ENCODE data around the gene ANXA4. TPM values are rescaled to one million over a fixed set of nuclear protein-coding genes. Genes with fewer than 3 reads are reported as not detected.
A peak's percentile ranks its signal among the peaks of the same experiment; 100 is the strongest.

ANXA4 gene
- total RNA-seq, 1 donor from 2014 or later, result 52.9 TPM

- intact Hi-C loops (cut with micrococcal nuclease), result no loop called here
- no peak overlapping the region for H3K27ac Mint-ChIP-seq
- H3K4me1 Mint-ChIP-seq (ENCODE audit: low read depth), result peaks cover 49% of the 10 kb centered on the region
- DNase-seq (ENCODE audit: low spot score), result no peak
- no peak overlapping the region for H3K4me3 Mint-ChIP-seq (ENCODE audit: low read depth)
- peaks cover 65% of the 10 kb centered on the region for H3K36me3 Mint-ChIP-seq (ENCODE audit: low read depth)
- H3K9me3 Mint-ChIP-seq, result no peaks in the 10 kb centered on the region
- no peaks in the 10 kb centered on the region for H3K27me3 Mint-ChIP-seq (ENCODE audit: low read depth)
These were observed 93.7 kb downstream of the ANXA4 start for GRCh38 chr2:69835666-69836065.

- Mint-ChIP-seq H3K36me3 (ENCODE audit: low read depth) (peaks cover 64% of the 10 kb centered on the region), H3K9me3 (no peaks in the 10 kb centered on the region), H3K4me3 (ENCODE audit: low read depth) (no peak overlapping the region), H3K4me1 (ENCODE audit: low read depth) (peaks cover 49% of the 10 kb centered on the region), H3K27me3 (ENCODE audit: low read depth) (no peaks in the 10 kb centered on the region), H3K27ac (no peak overlapping the region)
- DNase-seq (ENCODE audit: low spot score), result no peak
- intact Hi-C loops (cut with micrococcal nuclease), result no loop called here
These were observed 94.4 kb downstream of the ANXA4 start for GRCh38 chr2:69836316-69836715.

DNA sequence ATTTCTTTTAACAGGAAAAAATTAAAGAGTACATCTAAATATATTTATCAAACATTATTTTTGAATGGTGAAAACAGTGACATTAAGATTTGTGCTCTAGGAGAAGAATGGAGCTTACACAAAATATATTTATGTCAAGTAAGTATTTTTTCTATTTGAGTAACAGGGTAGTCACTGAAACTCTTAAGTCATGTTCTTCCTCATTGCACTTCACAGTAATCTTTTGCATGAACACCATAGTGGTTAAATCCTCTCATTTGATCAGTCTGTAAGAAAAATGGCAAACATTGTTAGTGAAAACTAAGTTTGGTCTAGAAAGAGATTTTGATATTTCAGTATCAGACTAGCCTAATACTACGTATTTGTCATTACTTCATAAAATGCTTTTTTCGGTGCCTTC lies 95.6 kb downstream of the ANXA4 start:
- intact Hi-C loops (cut with micrococcal nuclease), result no loop called here
- DNase-seq (ENCODE audit: low spot score), result no peak
- no peaks in the 10 kb centered on the region for H3K9me3 Mint-ChIP-seq
- H3K4me1 Mint-ChIP-seq (ENCODE audit: low read depth), result peaks cover 41% of the 10 kb centered on the region
- H3K27ac Mint-ChIP-seq, result no peak overlapping the region
- peaks cover 62% of the 10 kb centered on the region for H3K36me3 Mint-ChIP-seq (ENCODE audit: low read depth)
- no peak overlapping the region for H3K4me3 Mint-ChIP-seq (ENCODE audit: low read depth)
- H3K27me3 Mint-ChIP-seq (ENCODE audit: low read depth), result no peaks in the 10 kb centered on the region

- Mint-ChIP-seq H3K27ac (no peak overlapping the region), H3K9me3 (no peaks in the 10 kb centered on the region), H3K27me3 (ENCODE audit: low read depth) (no peaks in the 10 kb centered on the region), H3K36me3 (ENCODE audit: low read depth) (peaks cover 59% of the 10 kb centered on the region), H3K4me1 (ENCODE audit: low read depth) (peaks cover 9% of the 10 kb centered on the region), H3K4me3 (ENCODE audit: low read depth) (no peak overlapping the region)
- DNase-seq (ENCODE audit: low spot score), result no peak
- intact Hi-C loops (cut with micrococcal nuclease), result no loop called here
These were observed 102.1 kb downstream of the ANXA4 start for GRCh38 chr2:69843993-69844392.

GRCh38 chr2:69844560-69844959 lies 102.6 kb downstream of the ANXA4 start:
- Mint-ChIP-seq H3K9me3 (no peaks in the 10 kb centered on the region), H3K4me1 (ENCODE audit: low read depth) (peaks cover 9% of the 10 kb centered on the region), H3K36me3 (ENCODE audit: low read depth) (peaks cover 56% of the 10 kb centered on the region), H3K27ac (no peak overlapping the region), H3K27me3 (ENCODE audit: low read depth) (no peaks in the 10 kb centered on the region), H3K4me3 (ENCODE audit: low read depth) (no peak overlapping the region)
- DNase-seq (ENCODE audit: low spot score), result no peak
- intact Hi-C loops (cut with micrococcal nuclease), result no loop called here

- no peak for DNase-seq (ENCODE audit: low spot score)
- H3K27ac Mint-ChIP-seq, result peak overlapping the region; percentile 54
- peaks cover 48% of the 10 kb centered on the region for H3K36me3 Mint-ChIP-seq (ENCODE audit: low read depth)
- peaks cover 9% of the 10 kb centered on the region for H3K4me1 Mint-ChIP-seq (ENCODE audit: low read depth)
- intact Hi-C loops (cut with micrococcal nuclease), result no loop called here
- no peaks in the 10 kb centered on the region for H3K9me3 Mint-ChIP-seq
- no peak overlapping the region for H3K4me3 Mint-ChIP-seq (ENCODE audit: low read depth)
- H3K27me3 Mint-ChIP-seq (ENCODE audit: low read depth), result no peaks in the 10 kb centered on the region
These were observed 104.5 kb downstream of the ANXA4 start for GRCh38 chr2:69846182-69847067.

GRCh38 chr2:69847068-69847828 lies 105.3 kb downstream of the ANXA4 start:
- no peaks in the 10 kb centered on the region for H3K9me3 Mint-ChIP-seq
- H3K36me3 Mint-ChIP-seq (ENCODE audit: low read depth), result peaks cover 46% of the 10 kb centered on the region
- no peaks in the 10 kb centered on the region for H3K27me3 Mint-ChIP-seq (ENCODE audit: low read depth)
- H3K4me3 Mint-ChIP-seq (ENCODE audit: low read depth), result no peak overlapping the region
- peaks cover 9% of the 10 kb centered on the region for H3K4me1 Mint-ChIP-seq (ENCODE audit: low read depth)
- no peak for DNase-seq (ENCODE audit: low spot score)
- intact Hi-C loops (cut with micrococcal nuclease), result no loop called here
- H3K27ac Mint-ChIP-seq, result peak overlapping the region; percentile 54

- no peak for DNase-seq (ENCODE audit: low spot score)
- intact Hi-C loops (cut with micrococcal nuclease), result no loop called here
- peaks cover 49% of the 10 kb centered on the region for H3K36me3 Mint-ChIP-seq (ENCODE audit: low read depth)
- H3K27ac Mint-ChIP-seq, result no peak overlapping the region
- H3K27me3 Mint-ChIP-seq (ENCODE audit: low read depth), result no peaks in the 10 kb centered on the region
- no peak overlapping the region for H3K4me3 Mint-ChIP-seq (ENCODE audit: low read depth)
- H3K4me1 Mint-ChIP-seq (ENCODE audit: low read depth), result peaks cover 9% of the 10 kb centered on the region
- H3K9me3 Mint-ChIP-seq, result no peaks in the 10 kb centered on the region
These were observed 106.4 kb downstream of the ANXA4 start for GRCh38 chr2:69848186-69848790.

DNA sequence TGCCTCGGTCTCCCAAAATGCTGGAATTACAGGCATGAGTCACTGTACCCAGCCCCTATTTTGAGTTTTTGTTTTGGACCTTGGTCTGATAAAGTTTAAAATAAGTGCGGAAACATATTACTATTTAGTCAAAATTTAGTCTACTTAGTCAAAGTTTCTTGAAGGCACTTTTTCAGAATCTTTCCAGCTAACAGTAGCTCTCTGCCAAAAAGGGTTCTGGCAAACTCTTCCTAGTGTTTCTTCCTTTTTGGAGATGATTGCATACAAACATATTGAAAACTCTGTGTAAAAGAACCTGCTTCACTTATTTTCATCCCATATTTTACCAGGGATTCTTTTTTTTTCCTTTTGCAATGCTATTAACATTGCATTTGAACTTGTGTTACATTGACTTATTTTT lies 116.3 kb downstream of the ANXA4 start:
- H3K27me3 Mint-ChIP-seq (ENCODE audit: low read depth), result no peaks in the 10 kb centered on the region
- no peak for DNase-seq (ENCODE audit: low spot score)
- H3K9me3 Mint-ChIP-seq, result no peaks in the 10 kb centered on the region
- H3K4me1 Mint-ChIP-seq (ENCODE audit: low read depth), result no peaks in the 10 kb centered on the region
- no peak overlapping the region for H3K27ac Mint-ChIP-seq
- intact Hi-C loops (cut with micrococcal nuclease), result no loop called here
- peaks cover 26% of the 10 kb centered on the region for H3K36me3 Mint-ChIP-seq (ENCODE audit: low read depth)
- H3K4me3 Mint-ChIP-seq (ENCODE audit: low read depth), result no peak overlapping the region

DNA sequence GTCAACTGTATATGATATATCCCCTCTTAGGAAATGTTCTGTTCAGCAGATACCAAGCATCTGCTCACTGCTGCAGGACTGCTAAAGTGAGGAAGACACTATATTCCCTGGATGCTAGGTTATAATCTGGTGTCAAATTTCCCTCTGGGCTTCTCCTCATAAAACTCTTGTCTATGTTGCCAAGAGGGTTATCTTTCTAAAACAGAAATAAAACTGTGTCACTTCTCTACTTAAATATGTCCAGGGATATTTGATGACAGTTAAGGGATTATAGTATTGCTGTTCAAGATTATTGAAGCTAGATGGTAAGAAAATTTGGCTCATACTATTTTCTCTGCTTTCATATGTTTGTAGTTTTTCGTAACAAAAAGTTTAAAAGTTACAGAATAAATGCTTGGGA lies 121.4 kb downstream of the ANXA4 start:
- DNase-seq (ENCODE audit: low spot score), result no peak
- intact Hi-C loops (cut with micrococcal nuclease), result no loop called here
- Mint-ChIP-seq H3K36me3 (ENCODE audit: low read depth) (peaks cover 43% of the 10 kb centered on the region), H3K27me3 (ENCODE audit: low read depth) (no peaks in the 10 kb centered on the region), H3K4me3 (ENCODE audit: low read depth) (no peak overlapping the region), H3K4me1 (ENCODE audit: low read depth) (no peaks in the 10 kb centered on the region), H3K9me3 (no peaks in the 10 kb centered on the region), H3K27ac (no peak overlapping the region)

Other genes with a start within 250 kb of the ANXA4 start
- 108 TPM in 2 replicates for gene AAK1, start 98.4 kb upstream of the ANXA4 start, total RNA-seq
- 29.2 and 29.3 TPM in 2 replicates for gene GMCL1, start 87.5 kb downstream of the ANXA4 start, total RNA-seq
- 60.4 and 62.6 TPM in 2 replicates for gene SNRNP27, start 151.8 kb downstream of the ANXA4 start, total RNA-seq
- 10.0 and 12.1 TPM in 2 replicates for gene MXD1, start 173.0 kb downstream of the ANXA4 start, total RNA-seq
- 1.0 and 1.1 TPM in 2 replicates for gene ASPRV1, start 219.5 kb downstream of the ANXA4 start, total RNA-seq

Measured in activated T-helper 2 cell treated with anti-CD3 and anti-CD28 coated beads, Interferon-gamma antibody, Interleukin-2, Interleukin-4, amounts not matched to agents 10 μg/mL and 5 μg/mL and 100 μg/mL, durations not matched to agents 14 hours and 24 hours and 36 hours (primary cell).